HG02852 (cell line): ENCODE measurements around the gene ABCE1.

Experiments used
- ATAC-seq: cut with Tn5 transposase; IDR thresholded peaks from one replicate; pipeline ENCODE4 v1.9.1; 2021; ENCODE audit warnings: mild to moderate bottlenecking, moderate library complexity; ENCODE audit not compliant: unreplicated experiment

ABCE1 gene

GRCh38 chr4:145097821-145098674 is at the start of gene ABCE1, which contains the start of gene ANAPC10:
TSS of gene ABCE1 (plus strand) at chr4:145098311. CDS start at chr4:145104413, 6,102 bp downstream.
TSS of gene ANAPC10 (minus strand) at chr4:145098196. CDS start at chr4:145096099, 2,097 bp downstream.
- peak; percentile 80 for ATAC-seq

GRCh38 chr4:145048817-145049216 is 49.3 kb upstream of the ABCE1 start:
- ATAC-seq, result no peak

- ATAC-seq, result no peak
These were observed 48.9 kb upstream of the ABCE1 start for GRCh38 chr4:145049241-145049640.

- ATAC-seq, result no peak
These were observed 42.4 kb upstream of the ABCE1 start for GRCh38 chr4:145055533-145056257.

GRCh38 chr4:145056325-145057130 is 41.6 kb upstream of the ABCE1 start:
- no peak for ATAC-seq

- no peak for ATAC-seq
These were observed 39.9 kb upstream of the ABCE1 start for GRCh38 chr4:145058256-145058655.

- peak; percentile 68 for ATAC-seq
These were observed 36.7 kb upstream of the ABCE1 start for GRCh38 chr4:145061318-145061920.

GRCh38 chr4:145066063-145066501 is 32.0 kb upstream of the ABCE1 start:
- ATAC-seq, result no peak

- ATAC-seq, result no peak
These were observed 28.8 kb upstream of the ABCE1 start for GRCh38 chr4:145069361-145069760.

- no peak for ATAC-seq
These were observed 26.6 kb upstream of the ABCE1 start for GRCh38 chr4:145071560-145071959.

GRCh38 chr4:145075742-145076468 is 22.2 kb upstream of the ABCE1 start:
- ATAC-seq, result no peak

- ATAC-seq, result no peak
These were observed 21.6 kb upstream of the ABCE1 start for GRCh38 chr4:145076469-145076855.

- no peak for ATAC-seq
These were observed 16.4 kb upstream of the ABCE1 start for GRCh38 chr4:145081756-145082155.

GRCh38 chr4:145083891-145084605 is 14.1 kb upstream of the ABCE1 start:
- no peak for ATAC-seq

- ATAC-seq, result no peak
These were observed 7.7 kb upstream of the ABCE1 start for GRCh38 chr4:145090380-145090779.

- ATAC-seq, result no peak
These were observed 4.5 kb upstream of the ABCE1 start for GRCh38 chr4:145093638-145094037.

- peak; percentile 1 for ATAC-seq
These were observed 735 bp upstream of the ABCE1 start for GRCh38 chr4:145097331-145097820.

- peak; percentile 21 for ATAC-seq
These were observed 545 bp downstream of the ABCE1 start for GRCh38 chr4:145098675-145099037.

GRCh38 chr4:145099653-145100052 is 1.5 kb downstream of the ABCE1 start:
- ATAC-seq, result no peak
